Spleen (tissue), 11 donors: ENCODE results near the gene FLAD1. TPM values are rescaled to one million over a fixed set of nuclear protein-coding genes. Genes with fewer than 3 reads are reported as not detected.
"Not testable (repeated sequence)": the region's sequence is repeated elsewhere in the genome, so short reads cannot be mapped to it uniquely, and the experiment has no call there.

Experiments
- DNase-seq: peaks from one replicate; pipeline ENCODE4 v3.0.0-alpha.2; 2020
- H3K27ac ChIP-seq, 8 donors: fragments of 200-600 bp; sonication (generic) in 7 of 8; 1 replicate in 4 of 8; 2 replicates in 4 of 8; pipeline versions ENCODE4 v1.5.0 to v1.8.0; 2016 to 2021; ENCODE audit warnings: inconsistent platforms in 4 of 8, mild to moderate bottlenecking in 4 of 8, moderate library complexity in 1 of 8
- H3K27me3 ChIP-seq, 7 donors: fragments of 200-600 bp; sonication (generic) in 6 of 7; replicated peaks in 1 of 7; 1 replicate in 4 of 7; 2 replicates in 3 of 7; pipeline versions ENCODE4 v1.5.0 to v1.8.0; 2016 to 2021; ENCODE audit warnings: inconsistent platforms in 3 of 7, mild to moderate bottlenecking in 1 of 7
- H3K36me3 ChIP-seq, 6 donors: fragments of 200-600 bp; sonication (generic) in 5 of 6; 1 replicate in 4 of 6; 2 replicates in 2 of 6; pipeline versions ENCODE4 v1.5.0 to v1.8.0; 2016 to 2021; ENCODE audit warnings: inconsistent platforms in 2 of 6
- H3K4me1 ChIP-seq, 6 donors: fragments of 200-600 bp; sonication (generic) in 5 of 6; 1 replicate in 3 of 6; 2 replicates in 3 of 6; pipeline versions ENCODE4 v1.5.0 to v1.8.0; 2016 to 2021; ENCODE audit warnings: inconsistent platforms in 3 of 6
- H3K4me3 ChIP-seq, 8 donors: fragments of 200-600 bp; sonication (generic) in 7 of 8; 1 replicate in 4 of 8; 2 replicates in 4 of 8; pipeline versions ENCODE4 v1.5.0 to v1.8.0; 2016 to 2021; ENCODE audit warnings: inconsistent platforms in 4 of 8, mild to moderate bottlenecking in 4 of 8, moderate library complexity in 2 of 8
- H3K9me3 ChIP-seq, 8 donors: fragments of 200-600 bp; sonication (generic) in 7 of 8; 1 replicate in 4 of 8; 2 replicates in 4 of 8; pipeline versions ENCODE4 v1.5.0 to v1.8.0; 2016 to 2021; ENCODE audit warnings: inconsistent platforms in 4 of 8
- POLR2A ChIP-seq, 3 donors: fragments of 450-650 bp; IDR thresholded peaks; one replicate each; pipeline ENCODE4 v1.5.1; 2017; ENCODE audit warnings: antibody characterized with exemption in 3 of 3, mild to moderate bottlenecking in 1 of 3
- POLR2AphosphoS5 ChIP-seq, 3 donors: sonication (generic); formaldehyde crosslinking; IDR thresholded peaks; one replicate each; pipeline ENCODE4 v1.5.1; 2017; ENCODE audit warnings: antibody characterized with exemption in 3 of 3
- WGBS, 5 donors: extraction: QIAGEN DNeasy Blood & Tissue Kit in 3 of 5; methylation state at CpG; one replicate each; pipeline versions ENCODE4 v1.1.5 to v1.1.7; 2013 to 2018; 5-methylcytosine and 5-hydroxymethylcytosine counted together
- intact Hi-C: fragments of 100-400 bp; cut with DNase I; formaldehyde crosslinking; loops from one replicate; pipeline ENCODE4 v1.15.0; 2023; ENCODE audit warnings: low total_unique reads
- polyA plus RNA-seq, 3 donors: library from polyadenylated mRNA; stranded (reverse); fragments of 200-250 nt; gene quantifications; one replicate each; pipeline ENCODE4 v1.2.1, GENCODE V29; 2013
- total RNA-seq, 7 donors: library from RNA; depleted of rRNA in 3 of 7; stranded (reverse); fragments of >200 nt in 3 of 7; fragmentation: NEBNext Ultra II Directional in 4 of 7; extraction: Animal tissue kit (Norgen Biotek cat#: 25700) in 4 of 7; gene quantifications; one replicate each; pipeline versions ENCODE4 v1.1.0 to v1.2.1, GENCODE V29; 2016 to 2021
- TF ChIP-seq, protein P1 (sequence below), 11 experiments: fragments of 200-600 bp in 7 of 11; fragments of 450-650 bp in 4 of 11; sonication (generic) in 4 of 11; IDR thresholded peaks in 8 of 11; conservative IDR thresholded peaks in 3 of 11; 1 replicate in 7 of 11; 2 replicates in 4 of 11; pipeline versions ENCODE4 v1.4.0 to v1.8.0; 2016 to 2021; ENCODE audit warnings: antibody characterized with exemption in 11 of 11, inconsistent platforms in 4 of 11, mild to moderate bottlenecking in 1 of 11
- donor health status: healthy with polysubstance abuse.
- donor health status: DM: no; HTN: no; CAD: no; lungs with moderate emphysema.
- donor health status: DM: no; HTN: no; CAD: no.
- donor health status: Bipolar disorder and iron deficiency.
- donor health status: healthy.
- donor health status: DM: no; HTN: no; CAD: no.
- donor health status: DM: yes; HTN: yes; CAD: no.

Gene FLAD1
- total and polyA plus RNA-seq, 10 donors = 27.1 to 43.4 (median 31.6) TPM

GRCh38 chr1:154978360-154978759, 4.8 kb upstream of the FLAD1 start:
- H3K9me3 ChIP-seq = no peaks in the 10 kb centered on the region
- WGBS, 5 donors = 90 to 99% (median 92%) methylated on average over 3 of the region's 3 CpGs
- peaks cover 0 to 20% (median 0%) of the 10 kb centered on the region in 6 donors for H3K36me3 ChIP-seq
- intact Hi-C loops = no loop called here
- DNase-seq = no peak
- H3K27me3 ChIP-seq = no peaks in the 10 kb centered on the region
- no peak overlapping the region for H3K27ac ChIP-seq
- no peak for TF ChIP-seq POLR2A (IDR thresholded peaks at IDR 0.05)
- TF ChIP-seq POLR2AphosphoS5 (IDR thresholded peaks at IDR 0.05) = no peak
- TF ChIP-seq, protein P1, sequence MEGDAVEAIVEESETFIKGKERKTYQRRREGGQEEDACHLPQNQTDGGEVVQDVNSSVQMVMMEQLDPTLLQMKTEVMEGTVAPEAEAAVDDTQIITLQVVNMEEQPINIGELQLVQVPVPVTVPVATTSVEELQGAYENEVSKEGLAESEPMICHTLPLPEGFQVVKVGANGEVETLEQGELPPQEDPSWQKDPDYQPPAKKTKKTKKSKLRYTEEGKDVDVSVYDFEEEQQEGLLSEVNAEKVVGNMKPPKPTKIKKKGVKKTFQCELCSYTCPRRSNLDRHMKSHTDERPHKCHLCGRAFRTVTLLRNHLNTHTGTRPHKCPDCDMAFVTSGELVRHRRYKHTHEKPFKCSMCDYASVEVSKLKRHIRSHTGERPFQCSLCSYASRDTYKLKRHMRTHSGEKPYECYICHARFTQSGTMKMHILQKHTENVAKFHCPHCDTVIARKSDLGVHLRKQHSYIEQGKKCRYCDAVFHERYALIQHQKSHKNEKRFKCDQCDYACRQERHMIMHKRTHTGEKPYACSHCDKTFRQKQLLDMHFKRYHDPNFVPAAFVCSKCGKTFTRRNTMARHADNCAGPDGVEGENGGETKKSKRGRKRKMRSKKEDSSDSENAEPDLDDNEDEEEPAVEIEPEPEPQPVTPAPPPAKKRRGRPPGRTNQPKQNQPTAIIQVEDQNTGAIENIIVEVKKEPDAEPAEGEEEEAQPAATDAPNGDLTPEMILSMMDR (IDR thresholded peaks at IDR 0.05 in 8 of 11, conservative IDR thresholded peaks at IDR 0.05 in 3 of 11) = no peak
- H3K4me3 ChIP-seq = no peak overlapping the region
- peaks cover 3 to 50% (median 24%) of the 10 kb centered on the region in 6 donors for H3K4me1 ChIP-seq

GRCh38 chr1:154982341-154982740, 803 bp upstream of the FLAD1 start:
- H3K27me3 ChIP-seq = no peaks in the 10 kb centered on the region
- WGBS, 5 donors = 67 to 77% (median 74%) methylated on average over 6 of the region's 6 CpGs
- H3K9me3 ChIP-seq = no peaks in the 10 kb centered on the region
- no peak for TF ChIP-seq POLR2A (IDR thresholded peaks at IDR 0.05)
- TF ChIP-seq, protein P1 (IDR thresholded peaks at IDR 0.05 in 8 of 11, conservative IDR thresholded peaks at IDR 0.05 in 3 of 11) = no peak
- TF ChIP-seq POLR2AphosphoS5 (IDR thresholded peaks at IDR 0.05) = no peak
- no peak for DNase-seq
- peak overlapping the region in 6 of 8 donors; percentile 65 to 84 (median 78) for H3K27ac ChIP-seq
- H3K4me3 ChIP-seq = peak overlapping the region in 6 of 8 donors; percentile 66 to 82 (median 74)
- peaks cover 11 to 58% (median 28%) of the 10 kb centered on the region in 6 donors for H3K4me1 ChIP-seq
- H3K36me3 ChIP-seq = peaks cover 0 to 40% (median 2%) of the 10 kb centered on the region in 6 donors
- intact Hi-C loops = no loop called here

DNA sequence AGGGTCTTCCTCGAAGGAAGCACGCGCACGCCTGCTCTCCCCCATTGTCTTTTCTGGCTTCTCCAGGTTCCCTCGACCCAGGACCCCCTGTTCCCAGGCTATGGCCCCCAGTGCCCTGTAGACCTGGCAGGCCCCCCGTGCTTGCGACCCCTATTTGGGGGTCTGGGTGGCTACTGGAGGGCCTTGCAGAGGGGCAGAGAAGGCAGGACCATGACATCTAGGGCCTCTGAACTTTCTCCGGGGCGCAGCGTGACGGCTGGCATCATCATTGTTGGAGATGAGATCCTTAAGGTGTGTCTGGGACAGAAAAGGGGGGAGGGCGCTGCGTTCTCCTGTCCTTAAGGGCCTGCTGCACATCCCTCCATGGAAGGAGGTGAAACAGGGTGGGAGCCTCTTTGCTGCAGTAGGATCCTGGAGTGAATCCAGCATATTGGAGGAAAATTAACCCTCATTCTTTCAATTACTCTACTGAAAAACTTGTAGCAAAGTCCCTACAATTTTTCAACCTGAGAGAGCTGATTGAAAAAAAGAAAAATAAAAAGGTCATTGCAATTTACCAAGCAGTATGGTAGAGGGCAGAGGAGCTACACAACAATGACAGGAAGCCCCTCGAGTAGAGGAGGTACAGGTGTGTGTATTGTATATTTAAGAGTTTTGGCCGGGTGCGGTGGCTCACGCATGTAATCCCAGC, 777 bp downstream of the FLAD1 start:
- TF ChIP-seq, protein P1 (IDR thresholded peaks at IDR 0.05 in 8 of 11, conservative IDR thresholded peaks at IDR 0.05 in 3 of 11) = no peak
- no peak for TF ChIP-seq POLR2AphosphoS5 (IDR thresholded peaks at IDR 0.05)
- no peak for TF ChIP-seq POLR2A (IDR thresholded peaks at IDR 0.05)
- peak; percentile 79 for DNase-seq
- Histone ChIP-seq H3K36me3 (peaks cover 0 to 51% (median 18%) of the 10 kb centered on the region in 6 donors), H3K27ac (peak overlapping the region; percentile 40 to 84 (median 76)), H3K4me1 (peaks cover 11 to 65% (median 30%) of the 10 kb centered on the region in 6 donors), H3K27me3 (no peaks in the 10 kb centered on the region), H3K9me3 (no peaks in the 10 kb centered on the region), H3K4me3 (peak overlapping the region; percentile 66 to 92 (median 75))
- WGBS, 5 donors = 16 to 23% (median 20%) methylated on average over 16 to 17 of the region's 17 CpGs
- intact Hi-C loops = no loop called here

- H3K9me3 ChIP-seq, DNase-seq, H3K27ac ChIP-seq, H3K4me3 ChIP-seq, H3K27me3 ChIP-seq, intact Hi-C loops: not testable (repeated sequence)
- Histone ChIP-seq H3K4me1 (peaks cover 11 to 80% (median 35%) of the 10 kb centered on the region in 6 donors), H3K36me3 (peaks cover 0 to 64% (median 41%) of the 10 kb centered on the region in 6 donors)
- WGBS, 5 donors = 91 to 96% (median 92%) methylated on average over 4 of the region's 4 CpGs
These were observed 3.6 kb downstream of the FLAD1 start for GRCh38 chr1:154986736-154987135.
